HG03159 (cell line): ENCODE measurements around the gene GCH1.
"Not testable (repeated sequence)": the region's sequence is repeated elsewhere in the genome, so short reads cannot be mapped to it uniquely, and the experiment has no call there.

Experiments
- ATAC-seq: cut with Tn5 transposase; IDR thresholded peaks from one replicate; pipeline ENCODE4 v1.9.1; 2021; ENCODE audit warnings: mild to moderate bottlenecking, moderate library complexity; ENCODE audit not compliant: unreplicated experiment

Gene GCH1, protein sequence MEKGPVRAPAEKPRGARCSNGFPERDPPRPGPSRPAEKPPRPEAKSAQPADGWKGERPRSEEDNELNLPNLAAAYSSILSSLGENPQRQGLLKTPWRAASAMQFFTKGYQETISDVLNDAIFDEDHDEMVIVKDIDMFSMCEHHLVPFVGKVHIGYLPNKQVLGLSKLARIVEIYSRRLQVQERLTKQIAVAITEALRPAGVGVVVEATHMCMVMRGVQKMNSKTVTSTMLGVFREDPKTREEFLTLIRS

GRCh38 chr14:54902521-54903420 is at the start of gene GCH1:
Gene GCH1 (minus strand): TSS chr14:54902826. CDS start chr14:54902663, 163 bp downstream.
- peak; percentile 81 for ATAC-seq

DNA sequence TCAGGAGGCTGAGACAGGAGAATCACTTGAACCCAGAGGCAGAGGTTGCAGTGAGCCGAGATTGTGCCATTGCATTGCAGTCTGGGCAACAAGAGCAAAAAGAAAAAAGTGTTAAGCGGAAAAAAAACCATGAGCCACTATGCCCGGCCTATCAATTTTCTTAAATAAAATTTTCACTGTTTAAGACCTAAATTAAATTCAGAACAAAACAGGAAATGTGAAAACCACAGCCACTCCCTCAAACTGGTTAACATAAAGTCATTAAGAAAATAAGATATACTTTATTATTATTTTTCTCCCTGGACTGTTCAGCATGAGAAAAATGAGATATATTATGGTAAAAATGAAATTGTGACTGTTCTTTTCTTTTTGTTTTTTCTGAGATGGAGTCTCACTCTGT is 44.6 kb upstream of the GCH1 start:
- ATAC-seq: no peak

DNA sequence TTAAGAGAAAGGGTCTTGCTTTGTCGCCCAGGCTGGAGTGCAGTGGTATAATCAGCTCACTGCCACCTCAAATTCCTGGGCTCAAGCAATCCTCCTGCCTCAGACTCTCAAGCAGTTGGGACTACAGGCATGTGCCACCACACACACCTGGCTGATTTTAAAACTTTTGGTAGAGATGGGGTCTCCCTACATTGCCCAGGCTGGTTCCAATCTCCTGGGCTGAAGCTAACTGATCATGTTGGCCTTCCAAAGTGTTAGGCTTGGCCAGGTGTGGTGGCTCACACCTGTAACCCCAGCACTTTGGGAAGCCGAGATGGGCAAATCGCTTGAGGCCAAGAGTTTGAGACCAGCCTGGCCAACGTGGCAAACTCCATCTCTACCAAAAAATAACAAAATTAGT is 43.9 kb upstream of the GCH1 start:
- no peak for ATAC-seq

DNA sequence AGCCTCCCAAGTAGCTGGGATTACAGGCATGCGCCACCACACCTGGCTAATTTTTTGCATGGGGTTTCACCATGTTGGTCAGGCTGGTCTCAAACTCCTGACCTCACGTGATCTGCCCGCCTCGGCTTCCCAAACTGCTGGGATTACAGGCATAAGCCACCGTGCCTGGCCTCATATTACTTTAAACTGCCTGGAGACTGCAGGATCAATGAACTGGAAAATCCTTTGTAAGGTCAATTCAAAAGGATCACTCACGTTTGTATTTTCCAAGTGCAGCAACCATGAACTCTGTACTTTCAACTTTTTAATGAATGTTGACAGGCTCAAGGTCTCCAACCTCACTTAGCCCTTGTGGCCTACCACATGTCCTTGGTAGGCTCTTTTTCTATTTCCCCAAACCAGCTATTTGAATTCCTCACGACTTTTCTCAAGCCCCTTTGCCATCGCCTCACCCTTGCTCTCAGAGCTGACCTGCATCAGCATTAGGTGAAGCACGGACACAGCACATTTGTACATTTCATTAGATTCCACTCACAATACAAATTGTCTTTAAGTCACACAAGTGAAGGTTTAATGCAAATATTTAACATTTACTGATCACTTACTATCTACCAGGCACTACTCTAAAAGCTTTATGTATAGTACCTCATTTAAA is 42.2 kb upstream of the GCH1 start:
- no peak for ATAC-seq

- ATAC-seq: no peak
These were observed 40.3 kb upstream of the GCH1 start for GRCh38 chr14:54942913-54943312.

GRCh38 chr14:54936816-54937215 is 34.2 kb upstream of the GCH1 start:
- no peak for ATAC-seq

DNA sequence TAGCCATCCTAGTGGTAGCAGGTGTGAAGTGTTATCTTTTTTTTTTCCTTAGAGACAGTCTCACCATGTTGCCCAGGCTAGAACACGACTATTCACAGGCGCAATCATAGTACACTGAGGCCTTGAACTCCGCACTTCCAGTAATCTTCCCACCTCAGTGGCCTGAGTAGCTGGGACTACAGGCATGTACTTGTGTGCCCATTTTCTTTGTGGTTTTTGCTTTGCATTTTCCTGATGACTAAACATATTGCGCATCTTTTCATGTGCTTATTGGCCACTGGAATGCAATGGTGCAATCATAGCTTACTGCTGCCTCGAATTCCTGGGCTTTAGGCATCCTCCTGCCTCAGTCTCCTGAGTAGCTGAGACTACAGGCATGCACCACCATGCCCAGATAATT is 33.3 kb upstream of the GCH1 start:
- no peak for ATAC-seq

DNA sequence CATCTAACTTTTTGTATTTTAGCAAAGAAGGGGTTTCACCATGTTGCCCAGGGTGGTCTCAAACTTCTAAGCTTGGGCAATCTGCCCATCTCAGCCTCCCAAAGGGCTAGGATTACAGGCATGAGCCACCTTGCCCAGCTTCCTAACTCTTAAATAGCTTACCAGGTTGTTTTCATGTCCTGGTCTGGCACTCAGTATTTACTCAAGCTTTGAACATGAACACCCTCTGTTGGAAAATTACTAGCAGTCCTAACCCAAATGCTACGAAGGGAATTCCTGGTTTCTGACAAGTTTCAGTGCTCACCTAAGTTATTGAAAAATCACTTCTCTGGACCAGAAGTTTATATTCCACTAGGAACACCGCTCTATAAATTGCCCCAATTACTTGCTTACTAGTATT is 32.5 kb upstream of the GCH1 start:
- no peak for ATAC-seq

DNA sequence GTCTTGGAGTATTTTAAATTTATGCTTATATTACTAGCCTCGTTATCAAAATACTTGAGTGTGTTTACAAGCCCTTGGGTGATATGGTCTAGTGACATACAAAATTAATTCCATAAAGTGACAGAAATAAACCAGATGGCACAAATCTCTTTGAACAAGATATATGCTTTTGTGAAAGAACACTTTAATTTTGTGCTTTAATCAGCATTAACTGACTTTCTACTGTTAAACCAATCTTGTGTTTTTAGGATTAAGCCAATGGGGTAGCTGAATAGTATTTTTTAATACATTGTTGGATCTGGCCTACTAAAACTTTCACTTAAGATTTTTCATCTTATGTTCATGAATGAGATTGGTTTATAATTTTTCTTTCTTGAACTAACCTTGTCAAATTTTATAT is 30.4 kb upstream of the GCH1 start:
- no peak for ATAC-seq

DNA sequence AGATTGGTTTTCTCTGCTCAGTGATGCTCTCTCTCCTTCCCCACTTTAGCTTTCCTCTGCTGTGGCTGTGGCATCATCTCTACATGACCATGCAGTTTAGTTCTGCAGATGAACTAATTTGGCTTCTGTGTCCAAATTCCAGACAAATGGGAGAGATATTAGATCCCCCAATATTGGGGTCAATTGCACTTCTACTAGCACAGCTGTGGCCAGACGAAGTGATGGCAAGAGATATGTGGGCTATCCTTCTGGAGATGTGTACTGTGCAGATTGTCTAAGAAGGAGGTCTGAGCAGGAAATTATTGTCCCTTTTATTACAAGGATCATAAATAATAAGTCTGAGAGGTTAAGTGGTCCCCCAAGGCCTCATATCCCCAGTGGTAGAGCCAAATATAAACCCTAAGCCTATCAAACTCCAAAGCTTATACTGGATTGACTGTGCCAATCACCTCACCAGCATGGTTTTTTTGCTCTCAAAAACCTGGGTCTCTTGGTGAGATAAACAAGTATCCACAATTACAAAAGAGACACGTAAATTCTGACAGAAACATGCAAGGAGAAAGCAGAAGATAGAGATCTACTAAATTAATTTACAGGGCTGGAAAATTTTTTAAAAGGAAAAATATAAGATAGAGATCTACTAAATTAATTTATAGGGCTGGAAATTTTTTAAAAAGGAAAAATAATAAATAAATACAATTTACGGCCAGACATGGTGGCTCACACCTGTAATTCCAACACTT is 29.1 kb upstream of the GCH1 start:
- ATAC-seq: no peak

- ATAC-seq: no peak
These were observed 28.5 kb upstream of the GCH1 start for GRCh38 chr14:54931101-54931500.

- ATAC-seq: no peak
These were observed 26.9 kb upstream of the GCH1 start for GRCh38 chr14:54929556-54929955.

- no peak for ATAC-seq
These were observed 25.6 kb upstream of the GCH1 start for GRCh38 chr14:54928216-54928615.

GRCh38 chr14:54927551-54927950 is 24.9 kb upstream of the GCH1 start:
- ATAC-seq: no peak

DNA sequence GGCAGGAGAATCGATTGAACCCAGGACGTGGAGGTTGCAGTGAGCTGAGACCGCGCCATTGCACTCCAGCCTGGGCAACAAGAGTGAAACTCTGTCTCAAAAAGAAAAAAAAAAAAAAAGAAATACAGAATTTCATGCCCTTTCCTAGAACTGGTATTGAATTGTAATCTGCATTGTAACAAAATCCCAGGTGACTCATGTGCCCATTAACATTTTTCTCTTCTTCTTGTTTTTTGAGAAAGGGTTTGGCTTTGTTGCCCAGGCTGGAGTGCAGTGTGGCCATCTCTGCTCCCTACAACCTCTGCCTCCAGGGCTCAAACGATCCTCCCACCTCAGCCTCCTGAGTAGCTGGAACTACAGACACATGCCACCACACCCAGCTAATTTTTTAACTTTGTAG is 23.9 kb upstream of the GCH1 start:
- not testable (repeated sequence) for ATAC-seq

DNA sequence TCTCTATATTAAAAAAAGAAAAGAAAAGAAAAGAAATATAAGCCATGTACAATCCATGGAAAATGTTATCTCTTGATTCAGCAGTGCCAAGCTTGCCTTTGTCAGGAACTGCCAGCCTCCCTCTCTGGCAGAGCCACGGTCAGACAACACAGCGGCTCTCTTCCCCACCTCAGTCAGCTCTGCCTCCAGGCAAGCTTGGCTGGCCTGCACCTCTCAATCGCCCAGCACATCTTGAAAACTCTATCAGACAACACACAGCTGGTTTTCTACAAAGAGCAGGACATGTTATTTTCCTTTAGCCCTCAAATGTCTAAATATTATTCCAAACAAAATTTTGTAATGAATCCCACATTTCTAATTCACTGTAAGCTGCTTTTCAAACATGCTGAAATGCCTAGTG is 20.0 kb upstream of the GCH1 start:
- no peak for ATAC-seq

- ATAC-seq: no peak
These were observed 17.4 kb upstream of the GCH1 start for GRCh38 chr14:54920052-54920451.

GRCh38 chr14:54919330-54919729 is 16.7 kb upstream of the GCH1 start:
- ATAC-seq: no peak

DNA sequence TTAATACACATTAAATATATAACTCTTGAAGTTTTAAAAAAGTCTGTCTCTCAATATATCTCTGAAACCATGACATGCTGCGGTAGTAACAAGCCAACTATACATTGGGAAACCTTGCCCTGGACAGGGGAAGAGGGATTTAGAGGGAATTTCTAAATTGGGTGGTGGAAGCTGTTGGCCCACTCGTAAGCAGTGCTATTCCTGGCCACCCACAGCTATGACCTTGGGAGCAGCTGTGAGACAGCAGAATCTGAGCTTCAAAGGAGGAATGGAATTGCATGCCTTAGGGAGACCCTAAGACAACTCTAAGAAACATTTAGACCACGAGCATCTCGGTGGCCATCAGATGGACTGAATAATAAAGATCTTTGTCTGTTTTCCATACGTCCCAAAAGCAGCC is 15.8 kb upstream of the GCH1 start:
- ATAC-seq: no peak

GRCh38 chr14:54916101-54916500 is 13.5 kb upstream of the GCH1 start:
- ATAC-seq: no peak
